DMS114 treated with DMSO at 0.1 percent for 48 hours (cell line): Measurements from ENCODE around the gene TMEM8B.
"Not testable (repeated sequence)": the region's sequence is repeated elsewhere in the genome, so short reads cannot be mapped to it uniquely, and the experiment has no call there.

Experiments
- DNase-seq: peaks from one replicate; lab custom pipeline; 2025; ENCODE audit not compliant: unreplicated experiment; lab: John Stamatoyannopoulos, UW

Gene TMEM8B

DNA sequence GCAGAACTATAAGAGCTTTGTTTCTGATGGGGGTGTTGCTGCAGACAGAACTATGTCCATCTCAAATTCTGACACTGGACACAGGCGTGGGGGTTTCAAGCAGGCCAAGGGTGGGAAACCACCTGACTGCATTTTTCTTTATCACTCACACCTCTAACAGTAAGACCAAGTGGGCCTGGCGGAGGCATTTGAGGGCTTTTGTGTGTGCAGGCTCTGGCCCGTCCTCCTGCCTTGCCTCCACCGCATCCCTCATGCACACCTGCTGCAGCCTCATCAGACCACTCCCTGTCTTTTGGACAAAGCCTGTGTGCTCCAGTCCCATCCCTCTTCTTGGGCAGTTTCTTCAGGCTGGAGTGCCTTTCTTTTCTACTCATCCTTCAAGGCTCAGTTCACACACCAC is 33.3 kb downstream of the TMEM8B start:
- DNase-seq = no peak

GRCh38 chr9:35863583-35863982 is 34.6 kb downstream of the TMEM8B start:
- DNase-seq = no peak

DNA sequence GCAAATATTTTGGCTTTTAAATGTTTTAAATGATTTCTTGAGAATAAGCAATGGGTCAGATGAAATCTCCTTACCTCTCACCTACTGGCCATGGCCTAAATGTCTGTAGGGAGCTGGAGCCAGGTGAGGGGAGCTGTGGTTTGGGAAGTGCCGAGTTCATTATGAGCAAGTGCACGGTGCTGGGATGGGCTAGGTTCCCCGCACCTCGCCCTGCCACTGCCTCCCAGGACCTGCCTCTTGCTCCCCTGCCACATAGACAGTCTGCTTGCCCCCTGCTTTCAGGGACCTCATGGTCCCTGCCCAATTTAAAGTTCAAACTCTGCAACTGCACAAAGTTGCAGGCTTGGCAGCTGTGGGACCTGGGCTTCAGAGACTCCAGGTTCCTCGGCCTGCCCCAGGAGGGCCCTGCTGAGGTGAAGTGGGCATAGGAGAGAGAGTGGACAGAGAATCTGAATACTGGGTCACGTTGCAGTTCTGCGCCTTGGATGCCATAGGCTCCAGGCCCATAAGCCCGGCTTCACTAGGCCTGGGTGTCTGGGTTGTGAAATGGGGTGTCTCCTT is 35.7 kb downstream of the TMEM8B start:
- no peak for DNase-seq

- DNase-seq = no peak
These were observed 38.5 kb downstream of the TMEM8B start for GRCh38 chr9:35867538-35867937.

- DNase-seq = no peak
These were observed 39.9 kb downstream of the TMEM8B start for GRCh38 chr9:35868933-35869332.

GRCh38 chr9:35869621-35870216 is 40.7 kb downstream of the TMEM8B start:
- DNase-seq = no peak

DNA sequence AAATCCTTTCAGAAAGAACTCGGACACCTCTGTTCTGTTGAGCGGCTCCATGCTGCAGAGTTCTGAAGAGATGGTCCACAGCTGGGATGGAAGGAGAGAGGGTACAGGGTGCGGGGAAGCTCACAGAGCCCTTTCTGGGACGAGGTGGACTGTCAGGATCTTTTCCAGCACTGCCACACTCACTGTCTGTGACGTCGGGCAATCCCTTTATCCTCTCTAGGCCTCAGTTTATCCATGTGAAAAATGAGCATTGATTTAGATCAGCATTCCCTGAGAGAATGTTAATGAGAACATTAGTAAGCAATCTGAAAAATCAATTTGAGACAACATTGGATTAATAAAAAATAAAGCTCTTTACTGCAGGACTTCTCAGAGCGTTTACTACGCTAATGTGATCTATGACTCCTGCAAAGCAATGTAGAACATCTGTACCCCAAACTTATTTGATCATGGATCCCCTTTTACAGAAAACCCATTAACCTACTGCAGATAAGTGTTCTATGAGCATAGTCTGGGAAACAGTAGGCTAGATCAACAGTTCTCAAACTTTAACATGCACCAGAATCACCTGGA is 41.4 kb downstream of the TMEM8B start, which contains the start of gene OR13J1:
Gene OR13J1 (minus strand): TSS at position 51 of the 573 bp plus-strand sequence. CDS start 0 bp downstream, at position 51.
- no peak for DNase-seq

DNA sequence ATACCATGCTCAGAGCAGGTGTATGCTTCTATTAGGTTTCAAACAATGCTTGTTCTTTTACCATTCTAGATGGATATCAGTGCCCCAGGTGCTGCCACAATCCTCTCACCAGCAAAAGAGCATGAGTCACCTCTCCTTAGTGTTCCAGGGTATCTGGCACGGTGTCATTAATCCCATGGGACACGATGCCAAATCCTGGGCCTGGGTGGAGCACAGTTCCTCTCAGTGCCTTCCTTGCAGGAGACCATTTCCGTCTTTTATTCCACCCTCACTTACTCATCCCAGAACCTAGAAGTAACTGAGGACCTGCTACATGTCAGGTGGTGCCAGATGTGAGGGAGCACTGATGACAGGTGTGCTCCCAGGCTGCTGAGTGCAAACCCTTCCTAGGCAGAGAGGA is 42.5 kb downstream of the TMEM8B start:
- DNase-seq = no peak

DNA sequence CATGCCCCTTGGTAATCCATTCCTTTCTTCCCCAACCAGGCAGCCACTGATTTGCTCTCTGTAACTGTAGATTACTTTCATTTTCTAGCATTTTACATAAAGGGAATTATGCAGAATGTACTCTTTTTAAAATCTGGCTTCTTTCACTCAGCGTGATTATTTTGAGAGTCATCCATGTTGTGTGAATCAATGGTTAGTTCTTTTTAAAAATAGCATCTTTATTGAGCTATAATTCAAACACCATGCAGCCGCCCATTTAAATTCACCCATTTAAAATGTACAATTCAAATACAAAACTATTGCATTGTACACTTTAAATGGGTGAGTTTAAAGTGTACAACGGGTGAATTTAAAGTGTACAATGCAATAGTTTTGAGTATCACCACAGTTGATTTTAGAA is 43.5 kb downstream of the TMEM8B start:
- DNase-seq = no peak

GRCh38 chr9:35882263-35882848 is 53.3 kb downstream of the TMEM8B start:
- peak; percentile 21 for DNase-seq

GRCh38 chr9:35882996-35883395 is 54.0 kb downstream of the TMEM8B start:
- no peak for DNase-seq

- not testable (repeated sequence) for DNase-seq
These were observed 55.9 kb downstream of the TMEM8B start for GRCh38 chr9:35884908-35885307.

DNA sequence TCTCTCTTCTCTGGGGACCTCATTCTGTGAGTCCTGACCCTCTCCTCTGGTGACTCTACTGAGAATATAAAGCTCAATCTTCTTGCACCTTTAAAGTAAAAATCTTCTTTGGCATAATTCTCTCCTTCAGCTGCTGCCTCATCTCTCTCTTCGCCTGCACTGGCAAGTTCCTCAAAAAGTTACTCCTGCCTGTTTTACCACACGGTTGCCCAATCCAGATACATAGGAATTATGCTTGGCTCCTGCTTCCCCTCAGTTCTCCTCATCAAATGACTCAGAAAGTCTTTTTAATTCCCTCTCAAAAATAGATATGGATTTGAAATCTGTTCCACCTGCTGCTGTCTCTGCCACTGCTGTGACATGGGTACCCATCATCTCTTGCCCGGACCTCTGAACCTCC is 62.6 kb downstream of the TMEM8B start:
- no peak for DNase-seq

DNA sequence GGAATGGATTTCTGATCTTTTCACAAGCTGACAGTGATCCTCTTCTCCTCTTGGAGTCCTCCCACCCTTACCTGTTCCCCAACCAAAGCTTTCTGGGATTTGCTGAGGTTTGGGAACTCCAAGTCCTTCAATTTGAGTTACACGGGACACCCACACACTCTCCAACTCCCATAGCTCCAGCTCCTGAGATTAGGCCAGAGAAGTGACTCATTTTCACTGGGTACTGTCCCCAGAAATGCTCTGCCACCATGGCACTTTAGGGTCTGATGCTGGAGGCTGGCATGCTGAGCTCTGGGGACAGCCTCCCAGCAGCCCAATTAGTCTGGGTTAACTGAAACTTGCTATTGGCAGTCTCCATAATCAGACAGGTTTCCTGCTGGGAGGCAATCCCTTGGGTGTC is 63.0 kb downstream of the TMEM8B start:
- DNase-seq = no peak

GRCh38 chr9:35896570-35896969 is 67.5 kb downstream of the TMEM8B start:
- no peak for DNase-seq

- not testable (repeated sequence) for DNase-seq
These were observed 68.5 kb downstream of the TMEM8B start for GRCh38 chr9:35897376-35898099.

GRCh38 chr9:35898337-35898736 is 69.3 kb downstream of the TMEM8B start:
- DNase-seq = no peak

DNA sequence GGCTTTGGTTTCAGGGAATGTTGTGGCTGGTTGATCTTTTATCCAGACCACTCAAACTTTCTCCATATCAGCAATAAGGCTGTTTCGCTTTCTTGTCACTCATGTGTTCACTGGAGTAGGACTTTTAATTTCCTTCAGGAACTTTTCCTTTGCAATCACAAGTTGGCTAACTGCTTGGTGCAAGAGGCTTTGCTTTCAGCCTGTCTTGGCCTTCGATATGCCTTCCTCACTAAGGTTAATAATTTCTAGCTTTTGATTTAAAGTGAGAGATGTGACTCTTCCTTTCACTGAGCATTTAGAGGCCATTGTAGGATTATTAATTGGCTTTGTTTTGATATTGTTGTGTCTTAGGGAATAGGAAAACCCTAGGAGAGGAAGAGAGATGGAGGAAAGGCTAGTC is 70.0 kb downstream of the TMEM8B start:
- DNase-seq = no peak

GRCh38 chr9:35903049-35903448 is 74.0 kb downstream of the TMEM8B start:
- peak; percentile 11 for DNase-seq

GRCh38 chr9:35904338-35904737 is 75.3 kb downstream of the TMEM8B start:
- no peak for DNase-seq

DNA sequence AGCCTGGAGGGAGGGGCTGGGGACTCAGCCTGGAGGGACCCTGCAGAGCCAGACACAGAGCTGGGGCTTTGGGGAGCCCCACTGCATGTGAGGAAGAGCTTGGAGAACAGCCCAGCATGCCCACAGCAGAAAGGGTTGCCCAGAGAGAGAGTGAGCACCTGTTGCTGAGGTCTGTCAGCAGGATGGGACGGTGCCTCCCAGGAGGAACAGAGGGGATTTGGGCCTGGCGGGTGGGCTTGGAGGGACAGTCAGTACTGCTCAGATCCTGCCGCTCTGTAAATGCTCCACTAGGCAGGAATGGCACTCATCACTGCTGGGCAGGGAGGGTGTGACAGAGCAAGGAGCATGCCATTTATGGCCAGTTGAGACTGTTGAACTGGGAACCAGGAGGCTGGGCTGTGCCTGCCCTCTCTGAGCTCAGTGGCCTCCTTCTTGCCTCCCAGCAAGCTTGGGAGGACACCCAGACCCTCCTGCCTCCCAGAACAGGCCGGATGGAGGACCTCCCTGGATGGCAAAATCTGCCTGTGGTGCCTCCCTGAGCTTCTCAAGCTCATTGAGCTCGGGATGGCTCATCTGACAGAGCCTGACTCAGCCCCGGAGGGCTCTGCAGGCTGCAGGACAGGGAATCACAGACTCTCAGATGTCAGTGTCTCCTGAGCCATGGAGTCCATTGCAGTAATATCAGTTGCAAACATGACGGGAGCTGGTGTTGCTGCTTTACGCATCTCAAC is 76.2 kb downstream of the TMEM8B start:
- DNase-seq = no peak
